ENCODE results near the gene CCDC68. TPM values are rescaled to one million over a fixed set of nuclear protein-coding genes. Genes with fewer than 3 reads are reported as not detected.

CCDC68 gene
- total and polyA plus RNA-seq, 2 of the 8 experiments (the other 6 are each of a cell fraction or from before 2014, with no cell fraction given) = 0.06 to 0.80 TPM

DNA sequence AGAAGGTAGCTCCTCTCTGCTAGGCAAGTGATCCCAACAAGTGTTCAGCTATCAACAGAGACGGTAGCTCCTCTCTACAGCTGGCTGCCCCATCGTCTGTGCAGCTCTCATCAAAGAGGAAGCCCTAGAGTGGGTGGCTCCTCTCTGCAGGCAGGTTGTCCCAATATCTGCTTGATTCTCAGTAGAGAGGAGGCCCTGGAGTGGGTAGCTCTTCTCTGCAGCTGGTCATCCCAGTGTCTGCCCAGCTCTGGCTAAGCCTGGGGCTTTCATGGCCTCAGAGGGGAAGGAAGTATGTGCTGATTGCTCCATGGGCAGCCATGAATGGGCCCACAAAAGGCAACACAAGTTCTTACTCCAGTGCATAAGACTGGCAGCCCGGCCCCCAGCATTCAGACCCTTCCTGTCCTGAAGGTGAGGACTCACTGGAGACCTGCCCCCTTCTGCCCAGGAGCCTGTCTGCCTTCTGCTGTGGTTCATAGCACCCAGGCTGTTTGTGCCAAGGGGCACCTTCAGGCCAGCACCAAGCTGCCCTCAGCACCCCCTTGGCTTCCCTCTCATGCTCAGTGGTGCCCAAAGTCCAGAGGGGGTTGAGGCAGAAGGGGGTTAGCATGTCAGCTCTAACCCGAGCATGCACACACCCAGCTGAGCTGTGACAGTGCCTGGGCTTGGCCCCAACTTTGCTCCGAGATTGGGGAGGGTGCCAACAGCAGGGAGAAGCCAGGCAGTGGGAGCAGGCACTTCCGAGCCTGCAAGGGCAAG is 48.9 kb downstream of the CCDC68 start:
- H4K20me1 ChIP-seq (replicated peaks in 1 of 2; ENCODE audit: control insufficient read depth in 1 of 2, insufficient read depth in 2 of 2, low read length in 2 of 2) = no peaks in the 10 kb centered on the region
- WGBS, 2 experiments (ENCODE audit: extremely low coverage in 1 of 2, insufficient coverage in 1 of 2, insufficient read length in 1 of 2, insufficient replicate concordance in 2 of 2, low coverage in 1 of 2, low lambda C conversion rate in 2 of 2, missing lambda C conversion rate in 1 of 2) = 85% methylated on average over 5 of the region's 6 CpGs; no CpG with 5 or more reads in 1 of the 2 experiments
- POLR2A ChIA-PET (ENCODE audit: partially characterized antibody) = interaction anchor here (0.8 kb wide), 1 partner anchor 107 kb away, joined by 3 read pairs; no protein-coding TSS in a partner anchor
- H4K91ac ChIP-seq (replicated peaks; ENCODE audit: insufficient read length, low read length) = no peak overlapping the region
- H3K23ac ChIP-seq (ENCODE audit: insufficient read length) = no peak overlapping the region
- no peaks in the 10 kb centered on the region for H3K79me1 ChIP-seq (ENCODE audit: low read depth, low read length)
- no peak overlapping the region for H3K14ac ChIP-seq (ENCODE audit: insufficient read length)
- no peaks in the 10 kb centered on the region for H3K9me3 ChIP-seq (ENCODE audit: insufficient read depth in 2 of 2, low read depth in 1 of 2, low read length in 1 of 2)
- no peak overlapping the region for H2BK15ac ChIP-seq (ENCODE audit: low read length)
- H3K4me1 ChIP-seq (replicated peaks in 1 of 4; ENCODE audit: control insufficient read depth in 3 of 4, insufficient read depth in 4 of 4, low read length in 3 of 4) = no peaks in the 10 kb centered on the region
- H3K23me2 ChIP-seq (ENCODE audit: low read depth, low read length) = no peaks in the 10 kb centered on the region
- CTCF ChIA-PET (ENCODE audit: partially characterized antibody) = interaction anchor here (0.5 to 0.8 kb wide), 3 partner anchors 119 to 645 kb away, joined by 3 read pairs; no protein-coding TSS in a partner anchor
- no peaks in the 10 kb centered on the region for H3K27me3 ChIP-seq (replicated peaks in 1 of 4; ENCODE audit: control insufficient read depth in 3 of 4, extremely low read depth in 1 of 4, insufficient read depth in 3 of 4, low read length in 3 of 4)
- no peak overlapping the region for H2AK5ac ChIP-seq (ENCODE audit: low read depth, low read length)
- FAIRE-seq (no peak), DNase-seq (ENCODE audit: low read depth in 1 of 2, low spot score in 2 of 2) (no peak)
- H2BK12ac ChIP-seq (ENCODE audit: low read depth, low read length) = no peak overlapping the region
- H2AFZ ChIP-seq (ENCODE audit: low read length) = no peak overlapping the region
- no peak overlapping the region for H3K4me3 ChIP-seq (ENCODE audit: extremely low read depth in 1 of 4, insufficient read depth in 2 of 4, low read depth in 3 of 4, low read length in 4 of 4)
- H3K4ac ChIP-seq (replicated peaks; ENCODE audit: insufficient read length, low read depth, low read length) = no peak overlapping the region
- H3K27ac ChIP-seq (ENCODE audit: low read depth, low read length) = no peak overlapping the region
- H3K36me3 ChIP-seq (ENCODE audit: control insufficient read depth in 2 of 4, insufficient read depth in 4 of 4, low read length in 3 of 4) = no peaks in the 10 kb centered on the region
- H3K4me2 ChIP-seq (ENCODE audit: insufficient read depth in 1 of 2, low read depth in 2 of 2, low read length in 2 of 2) = no peak overlapping the region
- H4K8ac ChIP-seq (ENCODE audit: extremely low read depth, insufficient read depth, low read length) = no peak overlapping the region
- H2BK5ac ChIP-seq (ENCODE audit: low read depth, low read length) = no peak overlapping the region
- no peak overlapping the region for H4K5ac ChIP-seq (ENCODE audit: insufficient read length, low read depth, low read length)
- H3K18ac ChIP-seq (ENCODE audit: extremely low read depth, low read length) = no peak overlapping the region
- no peak overlapping the region for H2BK120ac ChIP-seq (replicated peaks; ENCODE audit: low read depth, low read length)
- no peaks in the 10 kb centered on the region for H3K79me2 ChIP-seq (ENCODE audit: control insufficient read depth in 1 of 2, insufficient read depth in 2 of 2, low read length in 2 of 2)
- H3K9ac ChIP-seq (replicated peaks in 1 of 4; ENCODE audit: extremely low read depth in 1 of 4, low read depth in 3 of 4, low read length in 3 of 4) = no peak overlapping the region
- no peak overlapping the region for H2BK20ac ChIP-seq (ENCODE audit: low read length)
- no peak overlapping the region for H3K56ac ChIP-seq (replicated peaks; ENCODE audit: insufficient read length, low read depth, low read length)
- TF ChIP-seq GABPA (IDR thresholded peaks at IDR 0.05; ENCODE audit: borderline replicate concordance, insufficient read depth, low read length) = no peak
- no peak for TF ChIP-seq SP2 (IDR thresholded peaks at IDR 0.05; ENCODE audit: low read length)
- no peak for TF ChIP-seq PHF8 (conservative IDR thresholded peaks at IDR 0.05; ENCODE audit: low read depth, low read length)
- TF ChIP-seq, protein P1, sequence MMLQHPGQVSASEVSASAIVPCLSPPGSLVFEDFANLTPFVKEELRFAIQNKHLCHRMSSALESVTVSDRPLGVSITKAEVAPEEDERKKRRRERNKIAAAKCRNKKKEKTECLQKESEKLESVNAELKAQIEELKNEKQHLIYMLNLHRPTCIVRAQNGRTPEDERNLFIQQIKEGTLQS (IDR thresholded peaks at IDR 0.05; ENCODE audit: insufficient read depth, low read depth, low read length) = no peak
- TF ChIP-seq HDAC6 (IDR thresholded peaks at IDR 0.05; ENCODE audit: low read depth, low read length) = no peak
- no peak for TF ChIP-seq CTBP2 (IDR thresholded peaks at IDR 0.05; ENCODE audit: borderline replicate concordance, insufficient read depth, insufficient read length, low read length)
- TF ChIP-seq EGR1 (IDR thresholded peaks at IDR 0.05; ENCODE audit: borderline replicate concordance, low read depth, low read length) = no peak
- no peak for TF ChIP-seq BRCA1 (IDR thresholded peaks at IDR 0.05; ENCODE audit: low read depth, low read length)
- TF ChIP-seq TAF1 (IDR thresholded peaks at IDR 0.05; ENCODE audit: low read depth, low read length) = no peak
- no peak for TF ChIP-seq NRF1 (IDR thresholded peaks at IDR 0.05; ENCODE audit: low read depth, low read length)
- TF ChIP-seq ZNF274 (IDR thresholded peaks at IDR 0.05; ENCODE audit: borderline replicate concordance, extremely low read depth, low read length) = no peak
- TF ChIP-seq HDAC2 (IDR thresholded peaks at IDR 0.05; ENCODE audit: borderline replicate concordance in 1 of 2, low read depth in 2 of 2, low read length in 2 of 2) = no peak

Data from H1 (cell line).